ENCODE data around the gene ZNF316.

GRCh38 chr7:6680146-6680545 lies 43.0 kb downstream of the ZNF316 start:
- TF ChIP-seq EZH2 (IDR thresholded peaks at IDR 0.05; ENCODE audit: insufficient read depth, poor library complexity, severe bottlenecking) (no peak), EZH2phosphoT487 (IDR thresholded peaks at IDR 0.05; ENCODE audit: insufficient read depth, low read depth) (no peak)
